Ascending aorta (tissue), 2 donors: ENCODE results near the gene PRR36. TPM values are rescaled to one million over a fixed set of nuclear protein-coding genes. Genes with fewer than 3 reads are reported as not detected.
A peak's percentile ranks its signal among the peaks of the same experiment; 100 is the strongest.
"Not testable (repeated sequence)": the region's sequence is repeated elsewhere in the genome, so short reads cannot be mapped to it uniquely, and the experiment has no call there.

Experiments used
- DNase-seq, 2 donors: peaks; one replicate each; pipeline ENCODE4 v3.0.0-alpha.2; 2019; ENCODE audit warnings: low spot score in 2 of 2
- H3K27ac ChIP-seq, 2 donors: fragments of 200-600 bp; sonication (generic); one replicate each; pipeline ENCODE4 v1.5.1; 2016 to 2017; ENCODE audit warnings: mild to moderate bottlenecking in 1 of 2
- H3K27me3 ChIP-seq: fragments of 200-600 bp; sonication (generic); one replicate; pipeline ENCODE4 v1.5.1; 2017
- H3K36me3 ChIP-seq, 2 donors: fragments of 200-600 bp; sonication (generic); one replicate each; pipeline ENCODE4 v1.5.1; 2016
- H3K4me1 ChIP-seq, 2 donors: fragments of 200-600 bp; sonication (generic); one replicate each; pipeline ENCODE4 v1.5.1; 2016 to 2017; ENCODE audit warnings: mild to moderate bottlenecking in 1 of 2
- H3K4me3 ChIP-seq, 2 donors: fragments of 200-600 bp; sonication (generic); one replicate each; pipeline ENCODE4 v1.5.1; 2016 to 2017; ENCODE audit warnings: mild to moderate bottlenecking in 1 of 2
- H3K9me3 ChIP-seq, 2 donors: fragments of 200-600 bp; sonication (generic); one replicate each; pipeline ENCODE4 v1.5.1; 2016
- CTCF ChIP-seq, 3 experiments: fragments of 200-600 bp in 2 of 3; fragments of 450-650 bp in 1 of 3; sonication (generic) in 2 of 3; IDR thresholded peaks; one replicate each; pipeline ENCODE4 v1.5.1; 2016 to 2019; ENCODE audit warnings: antibody characterized with exemption in 3 of 3, mild to moderate bottlenecking in 1 of 3, moderate library complexity in 1 of 3
- intact Hi-C: fragments of 100-400 bp; cut with DNase I; formaldehyde crosslinking; loops from one replicate; pipeline ENCODE4 v1.15.1; 2023
- total RNA-seq: library from RNA; depleted of rRNA; stranded (reverse); fragments of >200 nt; gene quantifications from one replicate; pipeline ENCODE4 v1.1.0, GENCODE V29; 2016

The PRR36 gene
- total RNA-seq, 1 donor from 2014 or later: not detected

GRCh38 chr19:7862413-7862951, 11.7 kb downstream of the PRR36 start:
- H3K36me3 ChIP-seq: peaks cover 6 to 22% of the 10 kb centered on the region in 2 donors
- H3K9me3 ChIP-seq: no peaks in the 10 kb centered on the region
- H3K4me1 ChIP-seq: no peaks in the 10 kb centered on the region
- peak overlapping the region; percentile 20 to 21 for H3K4me3 ChIP-seq
- no peaks in the 10 kb centered on the region for H3K27me3 ChIP-seq
- DNase-seq: no peak
- TF ChIP-seq CTCF (IDR thresholded peaks at IDR 0.05): no peak
- H3K27ac ChIP-seq: no peak overlapping the region
- intact Hi-C loops: no loop called here

DNA sequence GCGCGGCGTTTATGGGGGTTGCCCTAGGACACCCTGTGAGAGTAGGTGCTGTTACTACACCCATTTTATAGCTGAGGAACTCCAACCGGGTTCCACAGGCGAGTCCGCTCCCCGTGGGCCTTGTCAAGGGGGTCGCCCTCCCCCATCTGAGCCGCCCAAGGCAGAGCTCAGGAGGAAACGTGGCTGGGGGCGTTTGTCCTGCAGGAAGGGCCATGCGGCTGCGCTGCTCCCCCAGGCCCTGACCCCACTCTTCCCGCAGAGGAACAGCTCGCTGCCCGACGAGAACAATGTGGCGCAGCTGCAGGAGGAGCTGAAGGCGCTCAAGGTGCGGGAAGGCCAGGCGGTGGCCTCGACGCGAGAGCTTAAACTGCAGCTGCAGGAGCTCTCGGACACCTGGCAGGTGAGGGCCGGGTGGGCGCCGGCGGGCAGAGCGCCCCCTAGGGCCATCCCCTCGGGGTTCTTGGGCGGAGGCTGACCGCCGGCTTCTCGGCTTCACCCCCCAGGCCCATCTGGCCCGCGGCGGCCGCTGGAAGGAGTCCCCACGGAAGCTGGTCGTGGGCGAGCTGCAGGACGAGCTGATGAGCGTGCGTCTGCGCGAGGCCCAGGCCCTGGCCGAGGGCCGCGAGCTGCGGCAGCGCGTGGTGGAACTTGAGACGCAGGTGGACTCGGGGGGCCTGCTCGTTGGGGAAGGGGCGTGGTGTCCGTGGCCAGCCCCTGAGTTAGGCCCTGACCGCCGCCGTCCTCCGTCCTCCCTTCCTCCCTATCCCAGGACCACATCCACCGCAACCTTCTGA, 12.4 kb downstream of the PRR36 start:
- TF ChIP-seq CTCF (IDR thresholded peaks at IDR 0.05): no peak
- DNase-seq: no peak
- Histone ChIP-seq H3K27me3 (no peaks in the 10 kb centered on the region), H3K4me1 (no peaks in the 10 kb centered on the region), H3K36me3 (peaks cover 6 to 22% of the 10 kb centered on the region in 2 donors), H3K9me3 (no peaks in the 10 kb centered on the region), H3K4me3 (peak overlapping the region; percentile 20 to 21), H3K27ac (no peak overlapping the region)
- intact Hi-C loops: no loop called here

DNA sequence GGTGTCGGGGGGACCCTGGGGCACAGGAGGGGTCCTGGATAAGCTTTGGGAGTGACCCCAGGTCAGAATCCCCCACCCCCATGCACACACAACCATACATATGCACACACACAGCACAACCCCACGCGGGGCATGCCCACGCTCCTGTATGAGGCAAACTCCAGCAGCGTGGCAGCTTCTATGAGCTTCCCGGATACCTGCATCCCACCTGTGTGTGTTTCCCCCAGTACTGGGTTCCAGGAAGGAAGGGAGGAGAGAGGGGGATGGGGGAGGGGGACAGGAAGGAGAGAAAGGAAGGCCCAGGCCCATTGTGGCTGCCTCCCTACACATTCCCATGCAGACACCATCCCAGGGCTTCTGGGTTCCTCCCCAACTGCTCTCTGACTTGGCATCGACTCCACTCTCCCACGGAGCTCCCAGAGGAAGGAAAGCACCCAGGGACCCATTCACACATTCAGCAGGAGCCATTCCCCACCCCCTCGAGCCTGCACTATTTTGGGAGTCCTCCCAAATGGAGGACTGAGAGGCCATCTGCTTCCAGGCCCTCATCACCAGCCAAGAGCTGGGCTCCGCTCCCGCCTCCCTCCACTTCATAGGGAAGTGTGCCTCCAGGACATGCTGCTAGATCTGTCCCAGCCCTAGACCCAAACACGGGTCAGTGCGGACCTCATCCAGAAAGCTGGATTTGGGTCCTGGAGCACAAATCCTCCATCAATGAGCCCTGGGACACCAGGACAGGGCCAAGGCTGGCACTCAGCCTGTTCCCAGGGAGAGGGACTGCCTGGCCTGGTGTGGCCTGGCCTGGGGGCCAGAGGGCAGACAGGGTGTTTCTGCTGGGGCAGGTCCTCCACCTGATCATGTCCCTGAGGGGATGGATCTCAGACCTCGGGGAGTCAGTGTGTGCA, 13.2 kb downstream of the PRR36 start:
- TF ChIP-seq CTCF (IDR thresholded peaks at IDR 0.05): no peak
- intact Hi-C loops: no loop called here
- Histone ChIP-seq H3K27me3 (no peaks in the 10 kb centered on the region), H3K9me3 (no peaks in the 10 kb centered on the region), H3K4me3 (no peak overlapping the region), H3K36me3 (peaks cover 6 to 22% of the 10 kb centered on the region in 2 donors), H3K27ac (no peak overlapping the region), H3K4me1 (no peaks in the 10 kb centered on the region)
- DNase-seq: no peak

DNA sequence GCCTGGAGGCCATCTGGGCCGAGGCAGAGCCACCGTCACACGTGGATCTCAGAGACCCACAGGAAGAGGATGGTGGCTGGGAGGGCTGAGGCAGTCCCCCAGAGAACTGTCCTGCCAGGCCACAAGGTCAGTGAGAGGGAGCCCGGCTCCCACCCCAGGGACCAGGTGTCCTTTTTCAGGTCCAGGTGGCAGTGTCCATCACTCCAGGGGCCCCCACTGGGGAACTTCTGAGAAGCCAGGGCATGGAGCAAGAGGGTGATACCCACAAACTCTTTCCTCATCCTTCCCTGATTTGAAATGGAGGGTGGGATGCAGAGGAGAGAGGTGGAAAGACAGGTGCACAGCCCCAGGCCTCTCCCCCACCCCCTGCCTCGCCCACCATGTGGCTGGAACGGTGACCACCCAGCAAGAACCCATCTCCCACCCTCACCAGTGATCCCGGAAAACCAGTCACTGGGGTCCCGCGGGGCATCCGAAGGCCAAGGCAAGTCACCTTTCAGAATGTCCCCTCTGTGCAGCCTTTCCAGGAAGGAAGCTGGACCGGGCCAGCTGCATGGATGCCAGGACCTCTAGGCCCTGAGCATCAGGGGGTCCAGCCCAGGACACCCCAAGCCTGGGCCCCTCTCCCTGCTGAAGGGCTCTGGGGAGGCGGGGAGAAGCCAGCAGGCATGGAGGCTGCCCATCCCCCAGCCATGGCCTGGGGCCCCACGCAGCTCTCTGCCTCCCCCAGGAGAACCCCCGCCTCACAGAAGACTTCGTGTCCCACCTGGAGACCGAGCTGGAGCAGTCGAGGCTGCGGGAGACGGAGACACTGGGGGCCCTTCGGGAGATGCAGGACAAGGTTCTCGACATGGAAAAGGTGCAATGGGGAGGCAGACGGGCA, 14.1 kb downstream of the PRR36 start:
- H3K4me1 ChIP-seq: no peaks in the 10 kb centered on the region
- H3K36me3 ChIP-seq: peaks cover 6 to 22% of the 10 kb centered on the region in 2 donors
- no peak for TF ChIP-seq CTCF (IDR thresholded peaks at IDR 0.05)
- intact Hi-C loops: no loop called here
- H3K4me3 ChIP-seq: no peak overlapping the region
- no peaks in the 10 kb centered on the region for H3K27me3 ChIP-seq
- H3K27ac ChIP-seq: no peak overlapping the region
- DNase-seq: no peak
- no peaks in the 10 kb centered on the region for H3K9me3 ChIP-seq

DNA sequence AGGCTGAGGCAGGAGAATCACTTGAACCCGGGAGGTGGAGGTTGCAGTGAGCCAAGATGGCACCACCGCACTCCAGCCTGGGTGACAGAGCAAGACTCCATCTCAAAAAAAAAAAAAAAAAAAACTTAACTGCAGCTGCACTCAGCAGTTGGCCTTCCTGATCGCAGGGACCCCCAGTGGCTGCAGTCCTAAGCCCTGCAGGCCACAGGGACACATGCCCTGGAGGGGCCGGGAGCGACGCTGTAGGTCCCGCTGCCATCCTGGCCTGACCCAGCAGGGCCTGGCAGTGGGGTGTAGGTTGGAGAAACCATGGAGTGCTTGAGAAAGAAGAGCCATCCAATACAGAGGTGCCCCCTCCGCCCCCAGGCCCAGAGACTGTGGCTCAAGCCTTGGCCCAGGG, 15.1 kb downstream of the PRR36 start:
- H3K9me3 ChIP-seq, H3K4me3 ChIP-seq, H3K27ac ChIP-seq, H3K4me1 ChIP-seq, intact Hi-C loops, DNase-seq, H3K27me3 ChIP-seq: not testable (repeated sequence)
- peaks cover 6 to 22% of the 10 kb centered on the region in 2 donors for H3K36me3 ChIP-seq
